Ishikawa (cell line): ENCODE data around the gene VAPB.
A peak's percentile ranks its signal among the peaks of the same experiment; 100 is the strongest.

Experiments
- CEBPB ChIP-seq: IDR thresholded peaks from 2 replicates; pipeline ENCODE4 v1.6.1; 2012
- CREB1 ChIP-seq: IDR thresholded peaks from 2 replicates; pipeline ENCODE4 v1.6.1; 2012; ENCODE audit warnings: low read depth
- EGR1 ChIP-seq: IDR thresholded peaks from 2 replicates; pipeline ENCODE4 v1.6.1; 2012
- EP300 ChIP-seq: IDR thresholded peaks from 2 replicates; pipeline ENCODE4 v1.6.1; 2012; ENCODE audit warnings: borderline replicate concordance
- FOXM1 ChIP-seq: IDR thresholded peaks from 2 replicates; pipeline ENCODE4 v1.6.1; 2012; ENCODE audit warnings: low read depth, borderline replicate concordance
- MAX ChIP-seq: IDR thresholded peaks from 2 replicates; pipeline ENCODE4 v1.6.1; 2012
- NFIC ChIP-seq: IDR thresholded peaks from 2 replicates; pipeline ENCODE4 v1.6.1; 2012
- RAD21 ChIP-seq: IDR thresholded peaks from 2 replicates; pipeline ENCODE4 v1.6.1; 2012; ENCODE audit warnings: low read depth
- TAF1 ChIP-seq: IDR thresholded peaks from 2 replicates; pipeline ENCODE4 v1.6.1; 2012; ENCODE audit warnings: low read depth, mild to moderate bottlenecking
- TCF12 ChIP-seq: IDR thresholded peaks from 2 replicates; pipeline ENCODE4 v1.6.1; 2012; ENCODE audit warnings: low read depth
- TEAD4 ChIP-seq: IDR thresholded peaks from 2 replicates; pipeline ENCODE4 v1.6.1; 2012
- YY1 ChIP-seq: IDR thresholded peaks from 2 replicates; pipeline ENCODE4 v1.6.1; 2012; ENCODE audit warnings: low read depth
- ZBTB7A ChIP-seq: IDR thresholded peaks from 2 replicates; pipeline ENCODE4 v1.6.1; 2012; ENCODE audit warnings: low read depth
- TF ChIP-seq, protein P1 (sequence below): IDR thresholded peaks from 2 replicates; pipeline ENCODE4 v1.6.1; 2012; ENCODE audit warnings: low read depth, mild to moderate bottlenecking
- TF ChIP-seq, protein P2 (sequence below): IDR thresholded peaks from 2 replicates; pipeline ENCODE4 v1.6.1; 2012

VAPB gene

DNA sequence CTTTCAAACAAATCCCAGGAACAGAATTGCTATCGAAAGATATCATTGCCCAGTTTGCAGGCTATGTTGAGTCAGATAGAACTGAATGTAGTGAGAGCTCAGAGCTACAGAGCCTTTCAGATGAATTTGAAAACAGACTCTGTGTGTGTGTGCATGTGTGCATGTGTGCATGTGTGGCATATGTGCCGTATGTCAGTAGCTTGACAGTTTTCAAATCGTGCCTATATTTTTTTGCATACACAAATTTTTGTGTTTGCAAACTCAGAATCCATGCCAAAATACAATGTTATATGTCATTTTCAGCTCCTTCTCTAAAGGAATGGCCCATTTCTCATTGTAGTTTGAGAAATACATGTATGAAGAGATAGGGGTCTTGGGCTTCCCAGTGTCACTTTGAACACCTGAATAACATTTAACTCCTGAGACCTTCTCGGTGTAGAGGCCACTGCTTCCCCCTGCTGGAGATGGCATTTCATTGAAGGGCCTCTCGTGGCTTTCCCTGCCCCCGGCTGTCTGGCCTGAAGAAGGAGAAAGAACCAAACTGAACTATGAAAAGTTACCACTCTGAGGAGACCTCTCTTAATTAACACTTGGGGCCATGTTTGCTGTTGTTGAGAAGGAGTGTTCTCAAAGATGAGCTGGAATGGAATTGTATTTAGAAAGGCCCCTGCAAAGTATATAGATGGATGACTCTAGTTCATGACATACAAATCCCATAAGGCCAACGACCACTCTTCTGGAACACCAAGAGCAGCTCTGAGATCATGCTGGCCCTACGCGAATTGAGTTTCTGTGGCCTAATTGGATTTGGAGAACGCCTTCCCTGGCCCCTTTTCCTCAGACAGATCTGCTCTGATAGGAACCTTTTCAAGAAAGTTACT, 58.7 kb downstream of the VAPB start:
- TF ChIP-seq MAX (no peak), FOXM1 (no peak), CEBPB (no peak), RAD21 (peak; percentile 51), TAF1 (no peak)
- TF ChIP-seq, protein P1, sequence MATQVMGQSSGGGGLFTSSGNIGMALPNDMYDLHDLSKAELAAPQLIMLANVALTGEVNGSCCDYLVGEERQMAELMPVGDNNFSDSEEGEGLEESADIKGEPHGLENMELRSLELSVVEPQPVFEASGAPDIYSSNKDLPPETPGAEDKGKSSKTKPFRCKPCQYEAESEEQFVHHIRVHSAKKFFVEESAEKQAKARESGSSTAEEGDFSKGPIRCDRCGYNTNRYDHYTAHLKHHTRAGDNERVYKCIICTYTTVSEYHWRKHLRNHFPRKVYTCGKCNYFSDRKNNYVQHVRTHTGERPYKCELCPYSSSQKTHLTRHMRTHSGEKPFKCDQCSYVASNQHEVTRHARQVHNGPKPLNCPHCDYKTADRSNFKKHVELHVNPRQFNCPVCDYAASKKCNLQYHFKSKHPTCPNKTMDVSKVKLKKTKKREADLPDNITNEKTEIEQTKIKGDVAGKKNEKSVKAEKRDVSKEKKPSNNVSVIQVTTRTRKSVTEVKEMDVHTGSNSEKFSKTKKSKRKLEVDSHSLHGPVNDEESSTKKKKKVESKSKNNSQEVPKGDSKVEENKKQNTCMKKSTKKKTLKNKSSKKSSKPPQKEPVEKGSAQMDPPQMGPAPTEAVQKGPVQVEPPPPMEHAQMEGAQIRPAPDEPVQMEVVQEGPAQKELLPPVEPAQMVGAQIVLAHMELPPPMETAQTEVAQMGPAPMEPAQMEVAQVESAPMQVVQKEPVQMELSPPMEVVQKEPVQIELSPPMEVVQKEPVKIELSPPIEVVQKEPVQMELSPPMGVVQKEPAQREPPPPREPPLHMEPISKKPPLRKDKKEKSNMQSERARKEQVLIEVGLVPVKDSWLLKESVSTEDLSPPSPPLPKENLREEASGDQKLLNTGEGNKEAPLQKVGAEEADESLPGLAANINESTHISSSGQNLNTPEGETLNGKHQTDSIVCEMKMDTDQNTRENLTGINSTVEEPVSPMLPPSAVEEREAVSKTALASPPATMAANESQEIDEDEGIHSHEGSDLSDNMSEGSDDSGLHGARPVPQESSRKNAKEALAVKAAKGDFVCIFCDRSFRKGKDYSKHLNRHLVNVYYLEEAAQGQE, result no peak

DNA sequence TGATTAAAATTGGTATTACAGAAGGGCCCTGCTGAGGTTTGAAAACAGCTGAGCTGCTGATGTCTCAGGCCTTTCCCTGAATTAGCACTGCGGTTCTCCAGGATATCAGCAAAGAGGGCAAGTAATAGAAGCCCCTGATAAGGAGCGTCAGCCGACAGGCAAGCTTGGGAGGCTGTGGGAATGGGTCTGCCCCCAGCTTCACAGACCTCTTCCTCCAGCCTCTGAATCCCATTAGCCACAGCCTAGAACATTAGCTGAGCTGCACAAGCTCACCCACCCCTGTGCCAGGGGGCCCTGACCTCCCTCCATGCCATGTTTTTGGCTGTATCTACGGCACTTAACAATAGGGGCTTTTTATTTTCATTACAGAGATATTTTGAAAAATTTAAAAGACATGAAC, 59.9 kb downstream of the VAPB start:
- no peak for TF ChIP-seq TEAD4
- TF ChIP-seq NFIC, result no peak
- TF ChIP-seq, protein P1, result no peak
- no peak for TF ChIP-seq CREB1
- TF ChIP-seq CEBPB, result no peak
- no peak for TF ChIP-seq EP300
- no peak for TF ChIP-seq EGR1
- no peak for TF ChIP-seq FOXM1
- no peak for TF ChIP-seq TAF1
- TF ChIP-seq, protein P2, sequence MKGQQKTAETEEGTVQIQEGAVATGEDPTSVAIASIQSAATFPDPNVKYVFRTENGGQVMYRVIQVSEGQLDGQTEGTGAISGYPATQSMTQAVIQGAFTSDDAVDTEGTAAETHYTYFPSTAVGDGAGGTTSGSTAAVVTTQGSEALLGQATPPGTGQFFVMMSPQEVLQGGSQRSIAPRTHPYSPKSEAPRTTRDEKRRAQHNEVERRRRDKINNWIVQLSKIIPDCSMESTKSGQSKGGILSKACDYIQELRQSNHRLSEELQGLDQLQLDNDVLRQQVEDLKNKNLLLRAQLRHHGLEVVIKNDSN, result no peak
- no peak for TF ChIP-seq MAX
- no peak for TF ChIP-seq TCF12

- TF ChIP-seq EGR1, result no peak
- TF ChIP-seq CEBPB, result no peak
- TF ChIP-seq RAD21, result no peak
- TF ChIP-seq, protein P1, result no peak
- TF ChIP-seq CREB1, result no peak
- TF ChIP-seq TAF1, result no peak
- no peak for TF ChIP-seq TEAD4
- TF ChIP-seq, protein P2, result no peak
- TF ChIP-seq NFIC, result no peak
- TF ChIP-seq YY1, result no peak
- no peak for TF ChIP-seq MAX
- no peak for TF ChIP-seq TCF12
These were observed 60.7 kb downstream of the VAPB start for GRCh38 chr20:58449681-58450221.

DNA sequence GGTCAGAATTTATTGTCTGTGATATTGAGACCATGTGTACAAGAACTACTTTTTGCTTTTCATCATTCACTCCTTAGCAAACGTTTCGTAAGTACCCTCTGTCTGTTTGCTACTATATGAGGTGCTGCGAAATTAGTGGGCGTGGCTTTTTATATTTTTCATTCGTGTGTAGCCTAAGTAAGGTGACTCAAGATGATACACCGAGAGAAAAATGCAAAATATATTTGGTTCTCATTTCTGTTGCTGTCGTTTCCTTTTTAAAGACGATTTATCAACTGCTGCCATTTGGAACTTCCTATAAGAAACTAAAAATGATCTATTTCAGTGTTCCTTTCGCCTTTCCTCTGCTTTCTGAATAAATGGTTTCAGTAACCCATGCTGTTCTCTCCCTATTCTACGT, 61.2 kb downstream of the VAPB start:
- no peak for TF ChIP-seq RAD21
- no peak for TF ChIP-seq FOXM1
- TF ChIP-seq YY1, result no peak
- TF ChIP-seq ZBTB7A, result no peak
- no peak for TF ChIP-seq EP300
- no peak for TF ChIP-seq TAF1
- no peak for TF ChIP-seq NFIC
- no peak for TF ChIP-seq TCF12
- no peak for TF ChIP-seq CEBPB
- no peak for TF ChIP-seq TEAD4
- TF ChIP-seq MAX, result no peak
- no peak for TF ChIP-seq CREB1
- TF ChIP-seq, protein P1, result no peak
- TF ChIP-seq, protein P2, result no peak
- TF ChIP-seq EGR1, result no peak
